Posterior vena cava (tissue), 2 donors: ENCODE measurements around the gene UGT1A1. TPM values are rescaled to one million over a fixed set of nuclear protein-coding genes. Genes with fewer than 3 reads are reported as not detected.

Experiments used
- DNase-seq: peaks from one replicate; pipeline ENCODE4 v3.0.0-alpha.2; 2020; ENCODE audit warnings: low spot score
- intact Hi-C, 2 donors: fragments of 100-400 bp; cut with DNase I; formaldehyde crosslinking; loops; one replicate each; pipeline versions ENCODE4 v1.14.1 to v1.14.2; 2022 to 2023
- total RNA-seq, 2 donors: library from RNA; stranded (reverse); fragmentation: NEBNext Ultra II Directional; extraction: Animal tissue kit (Norgen Biotek cat#: 25700); gene quantifications; one replicate each; pipeline ENCODE4 v1.2.1, GENCODE V29; 2021
- donor health status: DM: yes; HTN: yes; CAD: no.
- donor health status: DM: yes; HTN: yes; CAD: no.

The UGT1A1 gene
- total RNA-seq, 2 donors from 2014 or later: not detected

DNA sequence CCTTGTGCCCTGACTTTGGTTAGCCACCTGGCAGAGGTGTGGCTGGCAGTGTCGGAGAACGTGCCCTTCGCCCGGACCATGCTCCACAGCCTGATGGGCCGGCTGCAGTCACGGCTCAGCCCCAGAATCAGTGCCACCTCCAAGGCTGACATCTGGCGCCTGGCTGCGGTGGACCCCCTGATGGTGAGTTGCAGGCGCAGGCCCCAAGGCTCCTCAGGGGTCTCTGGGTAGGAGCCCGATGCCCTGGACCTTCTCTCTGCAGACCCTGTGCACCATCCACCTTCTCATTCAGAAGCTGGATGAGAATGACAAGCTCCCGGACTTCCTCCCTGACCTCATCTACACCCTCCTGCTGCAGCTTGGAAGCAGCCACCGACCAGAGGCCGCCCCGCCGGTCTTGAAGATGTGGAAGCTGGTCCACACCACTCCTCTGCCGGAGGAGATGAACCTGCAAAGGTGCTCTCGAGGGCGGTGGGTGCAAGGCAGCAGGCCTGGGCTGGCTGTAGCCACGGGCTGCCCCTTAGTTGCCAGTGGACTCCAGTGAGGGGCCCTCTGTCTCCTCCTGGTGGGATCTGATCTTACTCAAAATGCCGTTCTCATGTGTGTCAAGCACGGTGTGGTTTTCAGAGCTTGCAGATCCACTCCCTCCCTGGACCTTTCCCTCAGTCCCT is 62.2 kb downstream of the UGT1A1 start:
- intact Hi-C loops: loop anchor here in 1 of 2 donors (5.0 kb wide), 1 partner anchor 1685 kb away; no protein-coding TSS in a partner anchor
- DNase-seq: peak; percentile 67

Other genes starting within 250 kb of the UGT1A1 start
- gene USP40, start 193.5 kb upstream of the UGT1A1 start, total RNA-seq: 10 to 100 TPM; 25.9 to 31.9 TPM
- gene UGT1A8, start 142.6 kb upstream of the UGT1A1 start, total RNA-seq: not detected
- gene UGT1A10, start 123.8 kb upstream of the UGT1A1 start, total RNA-seq: not detected
- not detected for gene UGT1A9, start 88.4 kb upstream of the UGT1A1 start, total RNA-seq
- gene UGT1A7, start 78.4 kb upstream of the UGT1A1 start, total RNA-seq: not detected
- gene UGT1A6, start 67.4 kb upstream of the UGT1A1 start, total RNA-seq: not detected
- not detected for gene UGT1A5, start 47.4 kb upstream of the UGT1A1 start, total RNA-seq
- not detected for gene UGT1A4, start 41.5 kb upstream of the UGT1A1 start, total RNA-seq
- not detected for gene UGT1A3, start 31.2 kb upstream of the UGT1A1 start, total RNA-seq
- not detected for gene MROH2A, start 18.1 kb downstream of the UGT1A1 start, total RNA-seq
- under 1 TPM in 1 of 2 donors, not detected in 1; 0.42 TPM for gene HJURP, start 94.3 kb downstream of the UGT1A1 start, total RNA-seq
- gene TRPM8, start 157.1 kb downstream of the UGT1A1 start, total RNA-seq: not detected